Measurements from ENCODE around the gene TBPL1.

TBPL1 gene

GRCh38 chr6:134015719-134016557, 62.9 kb downstream of the TBPL1 start:
- TF ChIP-seq, protein P1, sequence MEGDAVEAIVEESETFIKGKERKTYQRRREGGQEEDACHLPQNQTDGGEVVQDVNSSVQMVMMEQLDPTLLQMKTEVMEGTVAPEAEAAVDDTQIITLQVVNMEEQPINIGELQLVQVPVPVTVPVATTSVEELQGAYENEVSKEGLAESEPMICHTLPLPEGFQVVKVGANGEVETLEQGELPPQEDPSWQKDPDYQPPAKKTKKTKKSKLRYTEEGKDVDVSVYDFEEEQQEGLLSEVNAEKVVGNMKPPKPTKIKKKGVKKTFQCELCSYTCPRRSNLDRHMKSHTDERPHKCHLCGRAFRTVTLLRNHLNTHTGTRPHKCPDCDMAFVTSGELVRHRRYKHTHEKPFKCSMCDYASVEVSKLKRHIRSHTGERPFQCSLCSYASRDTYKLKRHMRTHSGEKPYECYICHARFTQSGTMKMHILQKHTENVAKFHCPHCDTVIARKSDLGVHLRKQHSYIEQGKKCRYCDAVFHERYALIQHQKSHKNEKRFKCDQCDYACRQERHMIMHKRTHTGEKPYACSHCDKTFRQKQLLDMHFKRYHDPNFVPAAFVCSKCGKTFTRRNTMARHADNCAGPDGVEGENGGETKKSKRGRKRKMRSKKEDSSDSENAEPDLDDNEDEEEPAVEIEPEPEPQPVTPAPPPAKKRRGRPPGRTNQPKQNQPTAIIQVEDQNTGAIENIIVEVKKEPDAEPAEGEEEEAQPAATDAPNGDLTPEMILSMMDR (IDR thresholded peaks at IDR 0.05; ENCODE audit: low read depth, low read length, missing control alignments), result no peak
- DNase-seq (ENCODE audit: low read depth), result no peak
- no peak overlapping the region for H3K4me3 ChIP-seq (ENCODE audit: low read depth, low read length)

GRCh38 chr6:134016558-134016814, 63.5 kb downstream of the TBPL1 start:
- DNase-seq (ENCODE audit: low read depth), result no peak
- H3K4me3 ChIP-seq (ENCODE audit: low read depth, low read length), result no peak overlapping the region
- TF ChIP-seq, protein P1 (IDR thresholded peaks at IDR 0.05; ENCODE audit: low read depth, low read length, missing control alignments), result no peak

DNA sequence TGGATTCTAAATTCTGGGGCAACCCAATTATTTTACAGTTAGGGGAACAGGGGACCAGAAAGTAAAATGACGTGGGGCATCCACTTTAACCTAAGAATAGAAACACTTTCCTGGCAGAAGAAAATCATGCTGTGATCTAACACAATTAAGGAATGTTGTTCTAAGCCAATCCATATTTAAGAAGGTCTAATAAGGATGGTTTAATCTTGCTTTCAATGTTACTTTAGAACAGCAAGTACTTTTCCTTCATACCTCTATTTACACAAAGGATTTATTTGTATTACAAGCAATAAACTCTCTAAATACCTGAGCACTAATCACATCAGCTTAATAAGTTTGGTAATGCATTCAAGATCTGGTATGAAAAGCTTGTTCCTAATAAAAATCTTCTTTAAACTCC, 67.0 kb downstream of the TBPL1 start:
- TF ChIP-seq, protein P1 (IDR thresholded peaks at IDR 0.05; ENCODE audit: low read depth, low read length, missing control alignments), result no peak
- no peak for DNase-seq (ENCODE audit: low read depth)
- H3K4me3 ChIP-seq (ENCODE audit: low read depth, low read length), result no peak overlapping the region

- no peak for DNase-seq (ENCODE audit: low read depth)
- TF ChIP-seq, protein P1 (IDR thresholded peaks at IDR 0.05; ENCODE audit: low read depth, low read length, missing control alignments), result no peak
- no peak overlapping the region for H3K4me3 ChIP-seq (ENCODE audit: low read depth, low read length)
These were observed 67.5 kb downstream of the TBPL1 start for GRCh38 chr6:134020543-134020942.

DNA sequence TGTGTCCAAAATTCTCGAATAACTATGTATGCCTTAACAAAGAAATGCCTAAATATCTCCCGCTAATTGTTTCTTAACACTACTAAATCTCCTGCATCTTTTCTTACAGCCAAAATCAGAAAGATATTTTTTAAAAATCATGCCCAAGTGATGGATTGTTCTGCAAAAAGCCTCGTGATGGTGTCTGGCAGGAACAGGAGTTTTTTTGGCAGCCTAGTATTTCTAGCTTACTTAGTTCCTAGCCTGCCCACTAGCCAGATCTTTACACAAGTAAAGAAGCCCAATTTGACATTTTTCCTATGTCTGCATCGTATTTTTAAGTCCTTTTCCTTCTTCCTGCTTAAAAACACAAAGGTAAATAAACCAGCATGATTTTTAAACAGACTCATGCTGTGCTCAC, 67.9 kb downstream of the TBPL1 start:
- no peak overlapping the region for H3K4me3 ChIP-seq (ENCODE audit: low read depth, low read length)
- DNase-seq (ENCODE audit: low read depth), result no peak
- TF ChIP-seq, protein P1 (IDR thresholded peaks at IDR 0.05; ENCODE audit: low read depth, low read length, missing control alignments), result no peak

- no peak overlapping the region for H3K4me3 ChIP-seq (ENCODE audit: low read depth, low read length)
- DNase-seq (ENCODE audit: low read depth), result no peak
- TF ChIP-seq, protein P1 (IDR thresholded peaks at IDR 0.05; ENCODE audit: low read depth, low read length, missing control alignments), result no peak
These were observed 68.5 kb downstream of the TBPL1 start for GRCh38 chr6:134021396-134022122.
